Measurements from ENCODE around the gene CPA5.

DNA sequence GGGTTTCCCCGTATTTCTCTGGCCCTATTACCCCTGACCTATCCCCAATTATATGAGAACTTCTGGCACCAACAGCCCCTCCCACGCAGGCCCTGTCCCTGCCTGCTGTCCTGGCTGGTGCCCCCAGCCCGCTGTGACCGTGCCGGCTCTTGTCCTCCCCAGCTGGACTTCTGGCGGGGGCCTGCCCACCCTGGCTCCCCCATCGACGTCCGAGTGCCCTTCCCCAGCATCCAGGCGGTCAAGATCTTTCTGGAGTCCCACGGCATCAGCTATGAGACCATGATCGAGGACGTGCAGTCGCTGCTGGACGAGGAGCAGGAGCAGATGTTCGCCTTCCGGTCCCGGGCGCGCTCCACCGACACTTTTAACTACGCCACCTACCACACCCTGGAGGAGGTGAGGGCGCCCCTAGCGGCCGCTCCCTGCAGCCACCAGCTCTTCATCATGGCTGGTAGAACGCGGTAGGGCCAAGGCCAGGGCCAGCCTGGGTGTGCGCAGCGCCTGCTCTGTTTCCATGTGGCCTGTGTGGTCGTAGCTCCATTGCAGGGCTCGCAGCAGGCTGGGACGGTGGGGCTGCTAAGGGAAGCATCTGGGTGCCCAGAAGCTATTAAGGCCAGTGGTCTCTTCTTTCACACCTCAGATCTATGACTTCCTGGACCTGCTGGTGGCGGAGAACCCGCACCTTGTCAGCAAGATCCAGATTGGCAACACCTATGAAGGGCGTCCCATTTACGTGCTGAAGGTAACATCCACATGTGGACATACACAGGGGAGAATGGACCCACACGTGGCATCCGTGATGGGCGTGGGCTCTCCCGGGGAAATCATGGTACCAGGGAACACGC lies 37.1 kb downstream of the CPA5 start:
- TF ChIP-seq, protein P1, sequence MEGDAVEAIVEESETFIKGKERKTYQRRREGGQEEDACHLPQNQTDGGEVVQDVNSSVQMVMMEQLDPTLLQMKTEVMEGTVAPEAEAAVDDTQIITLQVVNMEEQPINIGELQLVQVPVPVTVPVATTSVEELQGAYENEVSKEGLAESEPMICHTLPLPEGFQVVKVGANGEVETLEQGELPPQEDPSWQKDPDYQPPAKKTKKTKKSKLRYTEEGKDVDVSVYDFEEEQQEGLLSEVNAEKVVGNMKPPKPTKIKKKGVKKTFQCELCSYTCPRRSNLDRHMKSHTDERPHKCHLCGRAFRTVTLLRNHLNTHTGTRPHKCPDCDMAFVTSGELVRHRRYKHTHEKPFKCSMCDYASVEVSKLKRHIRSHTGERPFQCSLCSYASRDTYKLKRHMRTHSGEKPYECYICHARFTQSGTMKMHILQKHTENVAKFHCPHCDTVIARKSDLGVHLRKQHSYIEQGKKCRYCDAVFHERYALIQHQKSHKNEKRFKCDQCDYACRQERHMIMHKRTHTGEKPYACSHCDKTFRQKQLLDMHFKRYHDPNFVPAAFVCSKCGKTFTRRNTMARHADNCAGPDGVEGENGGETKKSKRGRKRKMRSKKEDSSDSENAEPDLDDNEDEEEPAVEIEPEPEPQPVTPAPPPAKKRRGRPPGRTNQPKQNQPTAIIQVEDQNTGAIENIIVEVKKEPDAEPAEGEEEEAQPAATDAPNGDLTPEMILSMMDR (IDR thresholded peaks at IDR 0.05): peak; percentile 34
- no peak for TF ChIP-seq EZH2 (IDR thresholded peaks at IDR 0.05)
- TF ChIP-seq EZH2phosphoT487 (IDR thresholded peaks at IDR 0.05): no peak
